Measurements from ENCODE around the gene MARCKSL1. TPM values are rescaled to one million over a fixed set of nuclear protein-coding genes. Genes with fewer than 3 reads are reported as not detected.

Gene MARCKSL1
- total RNA-seq, 2 donors from 2014 or later = 18.4 to 24.4 TPM

DNA sequence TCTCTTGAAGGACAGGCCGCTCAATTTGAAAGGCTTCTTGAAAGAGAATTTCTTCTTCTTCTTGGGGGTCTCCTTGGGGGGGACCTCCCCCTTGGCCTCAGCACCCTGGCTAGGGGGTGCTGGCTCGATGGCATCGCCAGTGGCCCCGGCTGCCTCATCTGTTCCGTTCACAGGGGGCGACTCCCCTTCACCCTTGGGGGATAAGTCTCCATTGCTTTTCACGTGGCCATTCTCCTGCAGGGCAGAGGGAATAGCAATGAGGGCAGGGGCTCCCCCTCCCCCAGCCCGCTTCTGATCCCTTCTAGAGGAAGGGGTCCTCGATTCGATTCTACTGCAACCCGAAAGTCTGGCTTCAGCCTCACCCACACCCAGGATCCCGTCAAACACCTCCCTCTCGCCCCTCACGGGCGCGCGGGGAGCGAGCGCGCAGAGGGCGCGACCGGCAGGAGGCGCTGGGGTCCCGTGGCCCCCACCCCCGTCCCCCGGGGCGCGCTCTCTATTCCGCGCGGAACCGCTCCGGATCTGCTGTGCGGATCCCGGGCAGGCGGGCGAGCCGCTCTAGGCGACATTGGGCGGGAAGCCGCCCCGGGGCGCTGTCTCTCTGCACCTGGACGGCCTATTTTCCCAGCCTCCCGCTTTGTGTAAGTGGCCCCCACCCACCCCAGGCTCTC, 1.0 kb downstream of the MARCKSL1 start:
- Mint-ChIP-seq H3K4me1 (peaks cover 42% of the 10 kb centered on the region), H3K27me3 (no peaks in the 10 kb centered on the region), H3K36me3 (ENCODE audit: low read depth) (peaks cover 3% of the 10 kb centered on the region), H3K27ac (peak overlapping the region; percentile 27), H3K4me3 (peak overlapping the region; percentile 85)
- peak; percentile 58 to 64 (median 63) for DNase-seq
- peak; percentile 61 for ATAC-seq
- no peaks in the 10 kb centered on the region for H3K9me3 ChIP-seq (ENCODE audit: control insufficient read depth, low read length, poor library complexity, severe bottlenecking)

DNA sequence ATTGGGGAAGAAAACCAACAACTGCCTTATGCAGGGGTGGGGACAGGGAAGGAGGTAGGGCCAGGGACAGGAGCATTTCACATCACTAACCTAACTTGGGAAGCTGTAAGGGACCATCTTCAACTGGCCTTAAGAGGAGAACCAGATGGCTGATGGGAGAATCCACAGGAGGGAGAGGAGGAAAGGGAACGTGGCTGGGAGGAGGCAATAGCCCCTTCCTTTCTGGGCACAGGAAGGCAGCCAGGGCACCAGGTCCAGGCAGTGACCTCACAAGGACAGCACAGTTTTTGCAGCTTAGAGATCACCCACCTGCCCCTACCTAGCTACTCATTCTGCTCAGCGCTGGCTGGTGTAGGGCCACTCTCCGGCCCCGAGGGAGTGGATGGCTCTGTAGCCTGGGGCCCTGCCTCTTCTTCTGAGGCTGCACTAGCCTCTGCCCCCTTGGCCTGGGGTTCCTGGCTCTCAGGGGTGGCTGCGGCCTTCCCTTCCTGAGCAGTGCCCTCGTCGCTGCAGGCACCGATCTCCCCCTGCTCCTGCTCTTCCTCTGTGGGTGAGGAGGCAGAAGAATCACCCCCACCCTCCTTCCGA, 1.7 kb downstream of the MARCKSL1 start:
- H3K36me3 Mint-ChIP-seq (ENCODE audit: low read depth) = peaks cover 8% of the 10 kb centered on the region
- ATAC-seq (no peak), DNase-seq (no peak)
- H3K27me3 Mint-ChIP-seq = no peaks in the 10 kb centered on the region
- peak overlapping the region; percentile 57 for H3K4me3 Mint-ChIP-seq
- H3K4me1 Mint-ChIP-seq = peaks cover 43% of the 10 kb centered on the region
- H3K27ac Mint-ChIP-seq = peak overlapping the region; percentile 54
- no peaks in the 10 kb centered on the region for H3K9me3 ChIP-seq (ENCODE audit: control insufficient read depth, low read length, poor library complexity, severe bottlenecking)

- Mint-ChIP-seq H3K36me3 (ENCODE audit: low read depth) (peaks cover 8% of the 10 kb centered on the region), H3K4me1 (peaks cover 40% of the 10 kb centered on the region), H3K4me3 (peak overlapping the region; percentile 57), H3K27me3 (no peaks in the 10 kb centered on the region), H3K27ac (peak overlapping the region; percentile 54)
- ATAC-seq (no peak), DNase-seq (no peak)
- no peaks in the 10 kb centered on the region for H3K9me3 ChIP-seq (ENCODE audit: control insufficient read depth, low read length, poor library complexity, severe bottlenecking)
Observed at GRCh38 chr1:32333251-32333963, 2.6 kb downstream of the MARCKSL1 start.

DNA sequence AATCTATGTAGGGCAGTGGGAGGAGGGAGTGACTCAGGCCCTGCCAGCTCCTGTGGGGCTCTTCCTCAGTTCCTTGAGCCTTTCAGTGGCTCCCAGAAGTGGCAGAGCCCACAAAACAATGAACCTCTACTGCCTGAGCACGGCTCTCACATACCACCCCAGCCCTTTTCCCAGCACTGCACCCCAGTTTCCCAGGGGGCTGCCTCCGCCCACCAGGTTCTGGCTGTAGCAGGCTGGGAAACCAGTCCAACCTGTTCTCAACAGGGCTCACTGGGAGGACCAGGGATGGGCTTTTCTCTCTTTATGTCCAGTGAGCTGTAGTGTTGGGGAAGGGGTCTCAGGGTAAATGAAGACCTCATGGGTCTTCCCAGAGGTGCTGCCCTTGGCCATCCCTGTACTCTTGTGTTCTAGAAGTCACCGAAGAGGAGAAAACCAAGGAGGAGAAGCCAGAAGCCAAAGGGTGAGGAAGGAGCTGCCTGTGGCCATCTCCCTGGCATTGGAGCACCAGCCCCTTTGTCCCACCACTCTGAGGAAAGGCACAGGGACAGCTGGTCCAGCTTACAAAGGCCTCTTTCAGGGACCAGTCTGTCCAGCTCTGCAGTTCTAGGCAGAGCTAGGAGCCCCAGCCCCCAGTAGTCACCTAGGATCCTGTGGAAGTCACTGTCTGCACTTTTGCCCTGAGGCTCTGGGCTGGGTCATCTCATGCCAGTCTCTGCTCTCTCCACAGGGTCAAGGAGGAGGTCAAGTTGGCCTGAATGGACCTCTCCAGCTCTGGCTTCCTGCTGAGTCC, 3.5 kb downstream of the MARCKSL1 start:
- ATAC-seq (no peak), DNase-seq (no peak)
- H3K36me3 Mint-ChIP-seq (ENCODE audit: low read depth) = peaks cover 8% of the 10 kb centered on the region
- H3K4me3 Mint-ChIP-seq = no peak overlapping the region
- H3K27ac Mint-ChIP-seq = no peak overlapping the region
- no peaks in the 10 kb centered on the region for H3K9me3 ChIP-seq (ENCODE audit: control insufficient read depth, low read length, poor library complexity, severe bottlenecking)
- peaks cover 34% of the 10 kb centered on the region for H3K4me1 Mint-ChIP-seq
- no peaks in the 10 kb centered on the region for H3K27me3 Mint-ChIP-seq

GRCh38 chr1:32331549-32331948, 4.5 kb downstream of the MARCKSL1 start:
- H3K27ac Mint-ChIP-seq = peak overlapping the region; percentile 39
- DNase-seq = no peak
- H3K36me3 Mint-ChIP-seq (ENCODE audit: low read depth) = peaks cover 8% of the 10 kb centered on the region

DNA sequence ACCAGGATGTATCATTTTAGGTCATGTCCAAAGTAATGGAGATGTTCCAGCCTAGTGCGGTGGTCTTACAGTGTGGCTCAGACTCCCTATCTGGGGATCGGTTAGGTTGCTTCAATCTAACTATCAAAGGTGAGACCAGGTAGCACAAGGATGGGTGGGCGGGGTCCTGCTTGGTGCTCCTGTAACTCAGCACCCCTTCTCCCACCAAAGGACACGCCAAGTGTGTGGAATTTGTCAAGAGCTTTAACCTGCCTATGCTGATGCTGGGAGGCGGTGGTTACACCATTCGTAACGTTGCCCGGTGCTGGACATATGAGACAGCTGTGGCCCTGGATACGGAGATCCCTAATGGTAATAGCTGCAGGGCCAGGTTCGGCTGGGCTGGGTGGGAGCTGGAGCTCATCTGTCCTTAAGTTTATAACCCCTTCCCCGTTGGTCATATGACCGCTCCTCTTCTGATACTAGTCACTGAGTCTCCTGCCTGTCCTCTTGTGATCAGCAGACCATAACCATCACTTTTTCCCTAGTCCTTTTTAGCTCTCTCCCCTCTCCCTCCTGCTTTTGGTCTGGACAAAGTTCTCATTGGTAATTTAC, 5.4 kb downstream of the MARCKSL1 start:
- Mint-ChIP-seq H3K27ac (peak overlapping the region; percentile 39), H3K36me3 (ENCODE audit: low read depth) (peaks cover 8% of the 10 kb centered on the region), H3K4me3 (no peak overlapping the region), H3K27me3 (no peaks in the 10 kb centered on the region), H3K4me1 (peaks cover 27% of the 10 kb centered on the region)
- DNase-seq (no peak), ATAC-seq (no peak)
- no peaks in the 10 kb centered on the region for H3K9me3 ChIP-seq (ENCODE audit: control insufficient read depth, low read length, poor library complexity, severe bottlenecking)

More at GRCh38 chr1:32331549-32331948, 4.5 kb downstream of the MARCKSL1 start:
- H3K4me3 Mint-ChIP-seq = no peak overlapping the region
- no peaks in the 10 kb centered on the region for H3K9me3 ChIP-seq (ENCODE audit: control insufficient read depth, low read length, poor library complexity, severe bottlenecking)
- no peak for ATAC-seq
- H3K4me1 Mint-ChIP-seq = peaks cover 27% of the 10 kb centered on the region
- H3K27me3 Mint-ChIP-seq = no peaks in the 10 kb centered on the region

DNA sequence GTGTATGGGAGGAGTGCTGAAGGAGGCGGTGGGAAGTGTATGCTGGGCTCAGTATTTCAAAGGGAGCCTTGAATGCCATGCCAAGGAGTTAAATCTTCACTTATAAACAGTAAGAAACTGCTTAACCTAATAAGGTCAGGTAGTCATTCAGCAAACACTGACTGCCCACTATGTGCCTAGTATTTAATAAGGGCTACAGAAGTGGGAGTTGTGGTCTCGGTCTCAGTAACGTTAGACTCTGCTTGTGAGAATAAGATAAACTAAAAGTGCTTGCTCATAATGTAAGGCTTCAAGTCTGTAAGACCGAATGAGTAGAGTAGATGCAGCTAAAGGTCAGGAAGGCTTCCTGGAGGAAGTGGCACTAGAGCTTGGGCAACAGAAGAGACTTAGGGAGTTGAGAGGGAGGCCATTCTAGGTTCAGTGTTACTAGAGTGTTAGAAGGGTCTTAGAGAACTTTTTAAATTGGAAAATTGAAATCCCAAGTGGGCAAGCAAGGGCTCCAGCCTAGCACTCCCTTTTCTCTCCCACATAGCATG, 6.0 kb downstream of the MARCKSL1 start:
- Mint-ChIP-seq H3K36me3 (ENCODE audit: low read depth) (peaks cover 8% of the 10 kb centered on the region), H3K27ac (peak overlapping the region; percentile 93), H3K27me3 (no peaks in the 10 kb centered on the region), H3K4me1 (peaks cover 25% of the 10 kb centered on the region), H3K4me3 (no peak overlapping the region)
- no peaks in the 10 kb centered on the region for H3K9me3 ChIP-seq (ENCODE audit: control insufficient read depth, low read length, poor library complexity, severe bottlenecking)
- DNase-seq (no peak), ATAC-seq (no peak)

- DNase-seq (no peak), ATAC-seq (no peak)
- Mint-ChIP-seq H3K4me1 (peaks cover 23% of the 10 kb centered on the region), H3K27ac (no peak overlapping the region), H3K36me3 (ENCODE audit: low read depth) (peaks cover 8% of the 10 kb centered on the region), H3K27me3 (no peaks in the 10 kb centered on the region), H3K4me3 (no peak overlapping the region)
- H3K9me3 ChIP-seq (ENCODE audit: control insufficient read depth, low read length, poor library complexity, severe bottlenecking) = no peaks in the 10 kb centered on the region
Observed at GRCh38 chr1:32327204-32327603, 8.8 kb downstream of the MARCKSL1 start.

GRCh38 chr1:32321712-32322291, 14.2 kb downstream of the MARCKSL1 start:
- DNase-seq = no peak
- ATAC-seq = peak; percentile 85
- peak overlapping the region; percentile 78 for H3K4me3 Mint-ChIP-seq
- peak overlapping the region; percentile 82 for H3K27ac Mint-ChIP-seq
- peaks cover 28% of the 10 kb centered on the region for H3K4me1 Mint-ChIP-seq
- no peaks in the 10 kb centered on the region for H3K27me3 Mint-ChIP-seq
- peaks cover under 1% of the 10 kb centered on the region for H3K36me3 Mint-ChIP-seq (ENCODE audit: low read depth)
- H3K9me3 ChIP-seq (ENCODE audit: control insufficient read depth, low read length, poor library complexity, severe bottlenecking) = no peaks in the 10 kb centered on the region

DNA sequence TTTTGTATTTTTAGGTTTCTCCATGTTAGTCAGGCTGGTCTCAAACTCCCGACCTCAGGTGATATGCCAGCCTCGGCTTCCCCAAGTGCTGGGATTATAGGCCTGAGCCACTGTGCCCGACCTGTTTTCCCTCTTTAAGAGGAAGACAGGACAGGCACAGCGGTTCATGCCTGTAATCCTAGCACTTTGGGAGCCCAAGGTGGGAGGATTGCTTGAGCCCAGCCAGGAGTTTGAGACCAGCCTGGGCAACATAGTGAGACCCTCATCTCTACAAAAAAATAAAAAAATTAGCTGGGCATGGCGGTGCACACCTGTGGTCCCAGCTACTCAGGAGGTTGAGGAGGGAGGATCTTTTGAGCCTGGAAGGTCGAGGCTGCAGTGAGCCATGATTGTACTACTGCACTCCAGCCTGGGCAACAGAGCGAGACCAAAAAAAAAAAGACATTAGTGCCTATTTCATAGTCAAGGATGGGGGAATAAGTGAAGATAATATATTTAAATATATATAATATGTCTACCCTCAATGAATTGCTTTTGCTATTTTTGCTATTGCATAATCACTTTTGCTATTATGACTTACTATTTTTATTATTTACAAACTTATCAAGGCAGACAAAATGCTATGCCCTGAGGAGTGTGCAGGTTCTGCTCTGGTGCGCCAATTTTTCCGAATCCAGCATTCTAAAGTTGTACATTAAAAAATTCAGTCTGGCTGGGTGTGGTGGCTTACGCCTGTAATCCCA, 17.7 kb downstream of the MARCKSL1 start:
- Mint-ChIP-seq H3K4me3 (no peak overlapping the region), H3K4me1 (peaks cover 35% of the 10 kb centered on the region), H3K27ac (no peak overlapping the region), H3K27me3 (no peaks in the 10 kb centered on the region), H3K36me3 (ENCODE audit: low read depth) (peaks cover 4% of the 10 kb centered on the region)
- no peaks in the 10 kb centered on the region for H3K9me3 ChIP-seq (ENCODE audit: control insufficient read depth, low read length, poor library complexity, severe bottlenecking)
- ATAC-seq (no peak), DNase-seq (no peak)

GRCh38 chr1:32316903-32317277, 19.1 kb downstream of the MARCKSL1 start:
- H3K36me3 Mint-ChIP-seq (ENCODE audit: low read depth) = peaks cover 4% of the 10 kb centered on the region
- no peaks in the 10 kb centered on the region for H3K27me3 Mint-ChIP-seq
- peaks cover 25% of the 10 kb centered on the region for H3K4me1 Mint-ChIP-seq
- DNase-seq (no peak), ATAC-seq (no peak)
- no peaks in the 10 kb centered on the region for H3K9me3 ChIP-seq (ENCODE audit: control insufficient read depth, low read length, poor library complexity, severe bottlenecking)
- H3K27ac Mint-ChIP-seq = peak overlapping the region; percentile 24
- no peak overlapping the region for H3K4me3 Mint-ChIP-seq
